ENCODE data around the gene CDK5RAP2.
"Not testable (repeated sequence)": the region's sequence is repeated elsewhere in the genome, so short reads cannot be mapped to it uniquely, and the experiment has no call there.

DNA sequence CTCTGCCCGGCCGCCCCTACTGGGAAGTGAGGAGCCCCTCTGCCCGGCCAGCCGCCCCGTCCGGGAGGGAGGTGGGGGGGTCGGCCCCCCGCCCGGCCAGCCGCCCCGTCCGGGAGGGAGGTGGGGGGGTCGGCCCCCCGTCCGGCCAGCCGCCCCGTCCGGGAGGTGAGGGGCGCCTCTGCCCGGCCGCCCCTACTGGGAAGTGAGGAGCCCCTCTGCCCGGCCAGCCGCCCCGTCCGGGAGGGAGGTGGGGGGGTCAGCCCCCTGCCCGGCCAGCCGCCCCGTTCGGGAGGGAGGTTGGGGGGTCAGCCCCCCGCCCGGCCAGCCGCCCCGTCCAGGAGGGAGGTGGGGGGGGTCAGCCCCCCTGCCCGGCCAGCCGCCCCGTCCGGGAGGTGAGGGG lies 83.5 kb downstream of the CDK5RAP2 start:
- not testable (repeated sequence) for TF ChIP-seq POLR2A, EP300, POLR2AphosphoS5 (IDR thresholded peaks at IDR 0.05)
- TF ChIP-seq, protein P1, sequence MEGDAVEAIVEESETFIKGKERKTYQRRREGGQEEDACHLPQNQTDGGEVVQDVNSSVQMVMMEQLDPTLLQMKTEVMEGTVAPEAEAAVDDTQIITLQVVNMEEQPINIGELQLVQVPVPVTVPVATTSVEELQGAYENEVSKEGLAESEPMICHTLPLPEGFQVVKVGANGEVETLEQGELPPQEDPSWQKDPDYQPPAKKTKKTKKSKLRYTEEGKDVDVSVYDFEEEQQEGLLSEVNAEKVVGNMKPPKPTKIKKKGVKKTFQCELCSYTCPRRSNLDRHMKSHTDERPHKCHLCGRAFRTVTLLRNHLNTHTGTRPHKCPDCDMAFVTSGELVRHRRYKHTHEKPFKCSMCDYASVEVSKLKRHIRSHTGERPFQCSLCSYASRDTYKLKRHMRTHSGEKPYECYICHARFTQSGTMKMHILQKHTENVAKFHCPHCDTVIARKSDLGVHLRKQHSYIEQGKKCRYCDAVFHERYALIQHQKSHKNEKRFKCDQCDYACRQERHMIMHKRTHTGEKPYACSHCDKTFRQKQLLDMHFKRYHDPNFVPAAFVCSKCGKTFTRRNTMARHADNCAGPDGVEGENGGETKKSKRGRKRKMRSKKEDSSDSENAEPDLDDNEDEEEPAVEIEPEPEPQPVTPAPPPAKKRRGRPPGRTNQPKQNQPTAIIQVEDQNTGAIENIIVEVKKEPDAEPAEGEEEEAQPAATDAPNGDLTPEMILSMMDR (IDR thresholded peaks at IDR 0.05): not testable (repeated sequence)

All from sigmoid colon (tissue), 4 donors.